Left colon (tissue), 2 donors: ENCODE data around the gene ZDHHC8. TPM values are rescaled to one million over a fixed set of nuclear protein-coding genes. Genes with fewer than 3 reads are reported as not detected.

Experiments
- ATAC-seq: fragments of 200-7000 bp; cut with Tn5 transposase; one replicate; pipeline ENCODE4 v1.9.1; 2020; ENCODE audit warnings: mild to moderate bottlenecking, moderate library complexity
- DNase-seq, 2 donors: peaks; one replicate each; pipeline ENCODE4 v3.0.0-alpha.2; 2020
- intact Hi-C, 2 donors: fragments of 100-400 bp; cut with DNase I in 1 of 2; cut with micrococcal nuclease in 1 of 2; formaldehyde crosslinking; loops; one replicate each; pipeline versions ENCODE4 v1.11.2 to v1.14.0; 2022; cut with DNase I, micrococcal nuclease
- total RNA-seq, 2 donors: library from RNA; stranded (reverse); fragmentation: NEBNext Ultra II Directional; extraction: Animal tissue kit (Norgen Biotek cat#: 25700); gene quantifications; one replicate each; pipeline ENCODE4 v1.2.1, GENCODE V29; 2021
- donor health status: DM: no; HTN: no; CAD: no.
- donor health status: DM: yes; HTN: yes; CAD: no.

The ZDHHC8 gene
- total RNA-seq, 2 donors from 2014 or later, result 36.9 to 37.0 TPM

- intact Hi-C loops, result no loop called here
- DNase-seq (no peak), ATAC-seq (peak; percentile 30)
Observed at GRCh38 chr22:20137671-20138416, 6.2 kb downstream of the ZDHHC8 start.

GRCh38 chr22:20138417-20138738 is 6.8 kb downstream of the ZDHHC8 start:
- DNase-seq (no peak), ATAC-seq (peak; percentile 57)
- intact Hi-C loops, result no loop called here

- ATAC-seq (no peak), DNase-seq (no peak)
Observed at GRCh38 chr22:20138868-20139267, 7.3 kb downstream of the ZDHHC8 start.

GRCh38 chr22:20139391-20140106 is 7.9 kb downstream of the ZDHHC8 start:
- no peak for DNase-seq
- peak; percentile 30 for ATAC-seq
- intact Hi-C loops, result no loop called here

More at GRCh38 chr22:20138868-20139267, 7.3 kb downstream of the ZDHHC8 start:
- intact Hi-C loops, result no loop called here

GRCh38 chr22:20140107-20140445 is 8.5 kb downstream of the ZDHHC8 start:
- intact Hi-C loops, result no loop called here
- no peak for DNase-seq
- ATAC-seq, result no peak

GRCh38 chr22:20140521-20140964 is 8.9 kb downstream of the ZDHHC8 start:
- no peak for DNase-seq
- ATAC-seq, result no peak
- intact Hi-C loops, result no loop called here

GRCh38 chr22:20141186-20142077 is 9.8 kb downstream of the ZDHHC8 start:
- ATAC-seq (no peak), DNase-seq (no peak)
- intact Hi-C loops, result no loop called here

GRCh38 chr22:20142711-20143621 is 11.4 kb downstream of the ZDHHC8 start:
- ATAC-seq (no peak), DNase-seq (no peak)
- intact Hi-C loops, result no loop called here

GRCh38 chr22:20143883-20144665 is 12.5 kb downstream of the ZDHHC8 start:
- no peak for DNase-seq
- intact Hi-C loops, result no loop called here

GRCh38 chr22:20145206-20145831 is 13.7 kb downstream of the ZDHHC8 start:
- intact Hi-C loops, result no loop called here
- ATAC-seq (no peak), DNase-seq (no peak)

More at GRCh38 chr22:20143883-20144665, 12.5 kb downstream of the ZDHHC8 start:
- ATAC-seq, result no peak

GRCh38 chr22:20145832-20146223 is 14.2 kb downstream of the ZDHHC8 start:
- ATAC-seq (no peak), DNase-seq (no peak)
- intact Hi-C loops, result no loop called here

- DNase-seq (no peak), ATAC-seq (no peak)
- intact Hi-C loops, result no loop called here
Observed at GRCh38 chr22:20146777-20147176, 15.2 kb downstream of the ZDHHC8 start.

- DNase-seq (no peak), ATAC-seq (peak; percentile 30)
- intact Hi-C loops, result no loop called here
Observed at GRCh38 chr22:20147237-20147988, 15.8 kb downstream of the ZDHHC8 start.

- intact Hi-C loops, result no loop called here
Observed at GRCh38 chr22:20148414-20148813, 16.8 kb downstream of the ZDHHC8 start.

GRCh38 chr22:20149257-20150250 is 17.9 kb downstream of the ZDHHC8 start:
- intact Hi-C loops, result no loop called here
- DNase-seq (no peak), ATAC-seq (no peak)

More at GRCh38 chr22:20148414-20148813, 16.8 kb downstream of the ZDHHC8 start:
- no peak for ATAC-seq
- no peak for DNase-seq
